NAMALWA (cell line): ENCODE results near the gene C18orf54.
A peak's percentile ranks its signal among the peaks of the same experiment; 100 is the strongest.
"Not testable (repeated sequence)": the region's sequence is repeated elsewhere in the genome, so short reads cannot be mapped to it uniquely, and the experiment has no call there.

Experiments
- DNase-seq: peaks from one replicate; pipeline ENCODE4 v3.0.0-alpha.2; 2015; ENCODE audit warnings: low spot score

The C18orf54 gene

GRCh38 chr18:54357660-54358494 lies at the start of gene C18orf54, which contains the start of gene STARD6:
Gene C18orf54, plus strand, starts transcription at chr18:54357906. Its CDS starts 2,667 bp downstream, at chr18:54360573.
Gene STARD6, minus strand, starts transcription at chr18:54357858. Its CDS starts 3,285 bp downstream, at chr18:54354573.
- peak; percentile 99 for DNase-seq

DNA sequence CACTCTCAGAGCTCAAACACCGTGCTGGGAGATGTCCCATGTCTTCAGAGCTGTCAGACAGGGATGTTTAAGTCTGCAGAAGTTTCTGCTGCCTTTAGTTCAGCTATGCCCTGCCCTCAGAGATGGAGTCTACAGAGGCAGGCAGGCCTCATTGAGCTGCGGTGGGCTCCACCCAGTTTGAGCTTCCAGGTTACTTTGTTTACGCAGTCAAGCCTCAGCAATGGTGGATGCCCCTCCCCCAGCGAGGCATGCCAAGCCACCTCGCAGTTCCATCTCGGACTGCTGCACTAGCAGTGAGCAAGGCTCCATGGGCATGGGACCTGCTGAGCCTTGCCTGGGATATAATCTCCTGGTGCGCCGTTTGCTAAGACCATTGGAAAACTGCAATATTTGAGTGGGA lies 48.1 kb upstream of the C18orf54 start:
- not testable (repeated sequence) for DNase-seq

GRCh38 chr18:54316071-54316820 lies 41.5 kb upstream of the C18orf54 start:
- DNase-seq: no peak

- DNase-seq: no peak
Measured at GRCh38 chr18:54323561-54323960, 34.1 kb upstream of the C18orf54 start.

GRCh38 chr18:54323970-54324369 lies 33.7 kb upstream of the C18orf54 start:
- no peak for DNase-seq

DNA sequence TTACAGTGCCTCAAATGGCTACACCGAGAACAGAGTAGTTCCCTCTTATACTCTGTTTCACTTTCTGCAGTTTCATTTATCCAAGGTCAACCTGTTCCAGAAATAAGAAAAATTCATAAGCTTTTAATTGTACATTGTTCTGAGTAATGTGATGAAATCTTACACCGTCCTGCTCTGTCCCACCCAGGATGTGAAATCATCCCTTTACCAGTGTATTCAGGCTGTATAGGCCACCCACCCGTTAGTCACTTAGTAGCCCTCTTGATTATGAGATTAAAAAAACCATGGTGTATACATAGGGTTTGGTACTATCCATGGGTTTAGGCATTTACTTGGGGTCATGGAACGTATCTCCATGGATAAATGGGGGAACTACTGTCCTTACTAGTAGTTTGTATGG lies 29.9 kb upstream of the C18orf54 start:
- DNase-seq: no peak

GRCh38 chr18:54329787-54330186 lies 27.9 kb upstream of the C18orf54 start:
- no peak for DNase-seq

DNA sequence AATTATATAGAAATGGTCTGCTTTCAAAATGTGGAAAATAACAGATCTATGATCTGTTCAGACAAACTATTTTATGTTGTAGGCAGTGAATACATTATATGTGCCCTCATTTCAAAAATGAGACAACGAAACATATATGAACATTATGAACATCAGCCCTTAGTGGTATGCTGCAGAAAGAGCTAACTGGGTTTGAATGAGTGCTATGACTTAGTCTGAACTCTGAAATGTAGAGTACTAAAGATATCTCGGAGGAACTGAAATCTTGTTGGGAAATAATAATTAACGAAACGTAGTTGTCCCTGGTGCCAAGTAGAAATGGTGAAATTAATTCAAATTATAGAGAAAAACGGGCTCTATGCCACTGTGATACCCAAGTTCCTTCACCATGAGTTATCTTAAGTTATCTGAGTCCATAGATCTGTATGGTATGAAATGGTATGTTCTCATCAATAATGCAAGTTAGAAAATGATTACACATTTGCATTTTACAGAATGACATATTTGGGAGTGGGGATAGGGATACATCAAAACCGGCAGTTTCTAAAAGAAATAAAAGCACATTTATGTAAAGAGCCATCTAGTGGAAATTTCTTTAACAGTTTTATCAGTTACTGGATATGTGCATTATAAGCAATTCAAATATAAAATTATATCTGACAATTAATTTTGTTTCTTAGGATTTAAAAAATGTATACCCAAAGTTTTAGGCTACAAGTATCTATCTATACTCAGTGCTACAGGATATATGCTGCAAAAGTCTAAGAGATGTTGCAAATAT lies 26.7 kb upstream of the C18orf54 start:
- DNase-seq: no peak

DNA sequence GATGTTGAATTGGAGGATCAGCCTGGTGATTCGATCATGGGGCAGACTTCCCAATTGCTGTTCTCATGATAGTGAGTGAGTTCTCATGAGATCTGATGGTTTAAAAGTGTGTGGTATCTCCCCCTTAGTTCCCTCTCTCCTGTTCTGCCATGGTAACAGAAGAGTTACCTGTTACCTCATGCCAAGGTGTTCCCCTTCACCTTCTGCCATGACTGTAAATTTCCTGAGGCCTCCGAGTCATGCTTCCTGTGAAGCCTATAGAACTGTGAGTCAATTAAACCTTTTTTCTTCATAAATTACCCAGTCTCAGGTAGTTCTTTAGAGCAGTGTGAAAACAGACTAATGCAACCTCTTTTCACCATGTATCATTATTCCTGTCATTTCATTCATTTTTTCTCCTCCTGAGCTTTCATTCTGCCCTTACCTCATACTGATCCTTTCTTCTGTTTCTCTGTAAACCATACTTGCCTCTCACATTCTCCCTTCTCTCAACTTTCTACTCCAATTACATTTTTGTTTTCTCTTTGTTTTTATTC lies 22.0 kb upstream of the C18orf54 start:
- DNase-seq: no peak

DNA sequence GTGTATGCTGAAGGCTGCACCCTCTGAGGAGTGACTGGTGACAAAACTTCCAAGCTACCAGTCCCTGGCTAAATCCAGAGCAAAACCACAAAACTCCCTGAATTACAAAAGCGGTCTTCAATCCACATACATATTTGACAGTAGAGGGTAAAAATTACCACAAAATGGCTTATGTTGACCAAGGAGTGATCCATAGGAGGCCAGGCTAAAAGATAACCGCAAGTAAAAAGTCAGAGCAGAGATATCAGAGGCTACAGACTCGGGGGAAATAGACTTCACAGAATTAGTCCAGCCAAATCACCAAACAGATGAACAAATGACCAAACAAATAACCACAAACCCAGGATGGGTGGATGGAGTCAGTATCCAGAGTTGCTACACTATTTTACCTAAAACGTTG lies 19.5 kb upstream of the C18orf54 start:
- DNase-seq: no peak

DNA sequence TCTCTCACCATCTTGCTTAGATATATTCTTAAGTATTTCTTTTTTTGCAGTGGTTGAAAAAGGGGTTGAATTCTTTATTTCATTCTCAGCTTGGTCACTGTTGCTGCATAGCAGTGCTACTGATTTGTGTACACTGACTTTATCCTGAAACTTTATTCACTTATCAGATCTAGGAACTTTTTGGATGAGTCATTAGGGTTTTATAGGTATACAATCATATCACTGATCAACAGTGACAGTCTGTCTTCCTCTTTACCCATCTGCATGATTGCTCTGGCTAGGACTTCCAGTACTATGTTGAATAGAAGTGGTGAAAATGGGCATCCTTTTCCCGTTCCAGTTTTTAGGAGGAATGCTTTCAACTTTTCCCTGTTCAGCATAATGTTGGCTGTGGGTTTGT lies 6.5 kb upstream of the C18orf54 start:
- DNase-seq: no peak

- DNase-seq: no peak
Measured at GRCh38 chr18:54357082-54357659, 535 bp upstream of the C18orf54 start.

DNA sequence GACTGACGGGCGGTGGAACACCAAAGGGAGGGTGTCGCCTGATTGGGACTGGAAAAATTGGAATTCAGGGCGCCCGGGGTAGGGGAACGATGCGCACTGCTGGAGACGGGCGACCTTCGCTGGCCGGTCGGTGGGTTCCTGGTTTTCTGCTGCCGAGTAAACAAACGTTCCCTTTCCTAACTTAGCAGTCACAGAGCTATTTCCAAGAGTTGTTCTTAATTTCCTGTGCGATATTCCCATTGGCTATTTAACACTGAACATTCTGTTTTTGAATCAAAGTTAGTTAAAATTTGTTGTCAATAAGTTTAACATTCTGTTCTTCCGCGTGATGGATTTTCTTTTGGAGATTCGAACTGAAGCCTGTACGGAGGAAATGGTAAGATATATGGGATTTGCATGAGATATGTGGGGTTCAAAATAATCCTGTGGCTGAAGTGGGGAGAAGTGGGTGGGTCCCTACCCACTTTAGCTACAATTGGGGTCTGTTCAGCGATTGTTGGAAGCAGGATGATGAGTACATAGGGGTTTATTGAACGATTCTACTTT lies 862 bp downstream of the C18orf54 start:
- no peak for DNase-seq

- DNase-seq: no peak
Measured at GRCh38 chr18:54359233-54359632, 1.5 kb downstream of the C18orf54 start.

DNA sequence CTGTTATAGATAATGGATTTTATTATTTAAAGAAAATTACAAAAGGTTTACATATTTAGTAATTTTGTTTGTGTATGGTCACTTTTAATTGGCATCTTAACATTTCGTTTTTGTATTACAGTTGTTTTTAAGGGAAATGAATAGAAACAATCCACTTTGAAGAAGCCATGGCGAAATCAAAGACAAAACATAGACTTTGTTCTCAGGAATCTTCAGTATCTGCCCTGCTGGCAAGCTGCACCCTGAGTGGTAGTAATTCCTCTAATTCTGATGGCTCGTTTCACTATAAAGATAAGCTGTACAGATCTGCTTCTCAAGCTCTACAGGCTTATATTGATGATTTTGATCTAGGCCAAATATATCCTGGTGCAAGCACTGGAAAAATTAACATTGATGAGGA lies 2.7 kb downstream of the C18orf54 start:
- DNase-seq: no peak

DNA sequence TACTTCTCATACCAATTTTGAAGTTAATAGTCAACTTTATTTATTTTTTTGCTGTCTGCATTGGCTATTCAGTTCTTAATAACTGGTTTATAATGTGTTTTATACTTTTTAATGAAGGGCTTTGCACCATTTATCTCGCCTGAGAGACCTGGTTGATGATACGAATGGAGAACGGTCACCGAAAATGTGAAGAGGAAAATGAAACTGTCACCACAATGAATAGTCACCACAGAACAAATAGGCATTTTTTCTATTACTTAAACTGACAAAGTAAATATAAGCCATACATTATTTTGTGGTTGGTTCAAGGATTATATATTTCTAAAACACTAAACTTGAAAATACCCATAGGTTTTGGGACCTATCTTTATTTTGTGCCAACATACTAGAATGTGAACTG lies 20.4 kb downstream of the C18orf54 start:
- DNase-seq: no peak

- no peak for DNase-seq
Measured at GRCh38 chr18:54381640-54382039, 23.9 kb downstream of the C18orf54 start.

DNA sequence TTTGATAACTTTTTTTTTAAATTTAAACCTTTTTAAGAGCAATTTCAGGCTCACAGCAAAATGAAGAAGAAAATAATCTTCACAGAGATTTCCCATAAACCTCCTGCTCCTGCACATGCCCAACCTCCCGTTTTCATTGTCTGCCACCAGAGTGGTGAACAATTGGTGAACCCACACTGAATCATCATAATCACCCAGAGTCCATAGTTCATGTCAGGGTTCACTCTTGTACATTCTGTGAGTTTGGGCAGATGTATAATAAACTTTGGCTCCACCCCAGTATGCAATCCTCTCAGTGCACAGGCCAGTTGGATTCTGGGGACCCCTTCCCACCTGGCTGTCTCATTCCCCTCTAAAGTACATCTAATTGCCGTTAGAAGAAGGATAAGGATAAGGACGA lies 24.4 kb downstream of the C18orf54 start:
- no peak for DNase-seq

- no peak for DNase-seq
Measured at GRCh38 chr18:54382733-54383252, 25.1 kb downstream of the C18orf54 start.

DNA sequence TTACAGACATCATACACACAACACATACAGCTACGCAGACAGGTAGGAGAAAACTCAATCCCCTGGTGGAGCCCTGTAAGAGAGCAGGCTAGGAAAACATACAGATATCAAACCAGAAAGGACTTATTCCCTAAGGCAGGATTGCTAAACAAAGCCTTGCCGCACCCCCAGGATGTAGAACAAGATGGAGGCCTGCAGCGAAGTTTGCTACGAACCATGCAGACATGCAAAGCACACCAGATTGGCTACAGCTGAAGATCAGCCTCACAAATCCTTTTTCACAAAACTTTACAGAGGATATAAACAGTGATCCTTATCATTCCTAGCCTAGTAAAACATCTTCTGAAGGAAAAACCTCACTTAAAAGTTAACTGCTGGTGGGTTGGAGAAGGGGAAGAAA lies 28.3 kb downstream of the C18orf54 start:
- DNase-seq: no peak

GRCh38 chr18:54386800-54387495 lies 29.2 kb downstream of the C18orf54 start:
- not testable (repeated sequence) for DNase-seq
